Measurements from ENCODE around the gene FAM187B.
"Not testable (repeated sequence)": the region's sequence is repeated elsewhere in the genome, so short reads cannot be mapped to it uniquely, and the experiment has no call there.

FAM187B gene

DNA sequence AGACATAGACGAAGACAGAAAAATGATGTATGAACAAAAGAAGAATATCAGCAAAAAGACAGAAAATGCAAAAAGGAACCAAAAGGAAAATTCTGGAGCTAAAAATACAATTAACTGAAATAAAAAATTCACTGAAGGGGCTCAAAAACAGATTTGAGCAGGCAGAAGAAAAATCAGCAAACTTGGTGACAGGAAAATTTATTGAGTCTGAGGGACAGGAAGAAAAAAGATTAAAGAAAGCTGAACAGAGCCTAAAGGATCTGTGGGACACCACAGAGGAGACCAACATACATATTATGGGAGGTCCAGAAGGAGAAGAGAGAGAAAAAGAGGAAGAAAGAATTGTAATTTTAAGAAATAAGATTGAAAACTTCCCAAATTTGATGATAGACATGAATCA, 12.9 kb upstream of the FAM187B start:
- DNase-seq (ENCODE audit: low read depth): no peak
- no peak overlapping the region for H3K4me3 ChIP-seq (ENCODE audit: low read length)
- no peak for TF ChIP-seq CTCF (conservative IDR thresholded peaks at IDR 0.05; ENCODE audit: low read length)

DNA sequence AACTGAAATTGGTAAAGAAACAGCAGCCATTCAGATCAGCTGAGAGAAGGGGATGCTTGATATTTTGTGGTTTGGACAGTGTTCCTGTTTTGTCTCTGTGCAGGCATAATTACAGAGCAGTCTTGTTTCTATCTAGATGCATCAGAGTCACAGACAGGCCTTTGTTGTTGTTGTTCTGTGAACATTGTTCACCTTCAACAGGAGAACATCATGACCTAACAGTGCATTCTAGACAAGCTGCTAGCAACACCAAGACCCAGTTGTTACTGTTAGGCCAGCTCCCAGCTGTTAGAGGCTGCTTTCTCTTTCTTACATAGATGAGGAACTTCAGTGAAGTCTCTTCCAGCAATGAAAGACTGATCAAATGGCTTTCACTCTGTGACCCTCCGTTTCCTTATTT, 11.8 kb upstream of the FAM187B start:
- no peak for DNase-seq (ENCODE audit: low read depth)
- TF ChIP-seq CTCF (conservative IDR thresholded peaks at IDR 0.05; ENCODE audit: low read length): no peak

DNA sequence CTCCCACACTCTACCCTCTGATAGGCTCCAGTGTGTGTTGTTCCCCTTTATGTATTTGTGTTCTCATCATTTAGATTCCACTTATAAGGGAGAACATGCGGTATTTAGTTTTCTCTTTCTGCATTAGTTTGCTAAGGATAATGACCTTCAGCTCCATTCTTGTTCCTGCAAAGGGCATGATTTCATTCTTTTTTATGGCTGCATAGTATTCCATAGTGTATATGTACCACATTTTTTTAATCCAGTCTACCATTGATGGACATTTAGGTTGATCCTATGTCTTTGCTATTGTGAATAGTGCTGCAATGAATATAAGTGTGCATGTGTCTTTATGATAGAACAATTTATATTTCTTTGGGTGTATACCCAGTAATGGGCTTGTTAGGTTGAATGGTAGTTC, 11.1 kb upstream of the FAM187B start:
- not testable (repeated sequence) for H3K4me3 ChIP-seq (ENCODE audit: low read length); DNase-seq (ENCODE audit: low read depth)

More for the DNA sequence above, 11.8 kb upstream of the FAM187B start:
- no peak overlapping the region for H3K4me3 ChIP-seq (ENCODE audit: low read length)

DNA sequence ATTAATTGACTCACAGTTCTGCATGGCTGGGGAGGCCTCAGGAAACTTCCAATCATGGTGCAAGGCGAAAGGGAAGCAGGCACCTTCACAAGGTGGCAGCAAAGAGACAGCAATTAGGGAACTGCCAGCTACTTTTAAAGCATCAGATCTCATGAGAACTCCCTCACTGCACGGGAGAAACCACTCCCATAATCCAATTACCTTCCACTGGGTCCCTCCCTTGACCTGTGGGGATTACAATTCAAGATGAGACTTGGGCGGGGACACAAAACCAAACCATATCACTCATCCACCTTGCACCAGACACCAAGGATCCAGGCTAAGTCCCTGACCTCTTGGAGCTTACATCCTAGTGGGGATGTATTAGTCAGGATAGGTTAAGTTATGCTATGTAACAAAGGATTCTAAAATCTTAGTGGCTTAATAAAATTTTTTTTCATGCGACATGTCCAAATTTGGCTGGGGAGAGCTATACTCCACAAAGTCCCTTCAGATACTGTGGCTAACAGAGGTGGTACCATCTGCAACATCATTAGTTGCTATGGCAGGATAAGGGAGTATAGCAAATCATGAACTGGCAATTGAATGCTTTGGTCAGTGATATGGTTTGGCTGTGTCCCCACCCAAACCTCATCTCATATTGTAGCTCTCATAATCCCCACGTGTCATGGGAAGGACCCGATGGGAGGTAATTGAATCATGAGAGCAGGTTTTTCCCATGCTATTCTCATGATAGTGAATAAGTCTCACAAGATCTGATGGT, 8.3 kb upstream of the FAM187B start:
- 0 out of 2 replicates have a peak, but pooled peaks have one; percentile 9 for TF ChIP-seq CTCF (conservative IDR thresholded peaks at IDR 0.05; ENCODE audit: low read length)
- DNase-seq (ENCODE audit: low read depth): no peak
- H3K4me3 ChIP-seq (ENCODE audit: low read length): no peak overlapping the region

GRCh38 chr19:35232912-35233311, 4.4 kb upstream of the FAM187B start:
- TF ChIP-seq CTCF (conservative IDR thresholded peaks at IDR 0.05; ENCODE audit: low read length): no peak
- DNase-seq (ENCODE audit: low read depth): no peak
- H3K4me3 ChIP-seq (ENCODE audit: low read length): no peak overlapping the region

DNA sequence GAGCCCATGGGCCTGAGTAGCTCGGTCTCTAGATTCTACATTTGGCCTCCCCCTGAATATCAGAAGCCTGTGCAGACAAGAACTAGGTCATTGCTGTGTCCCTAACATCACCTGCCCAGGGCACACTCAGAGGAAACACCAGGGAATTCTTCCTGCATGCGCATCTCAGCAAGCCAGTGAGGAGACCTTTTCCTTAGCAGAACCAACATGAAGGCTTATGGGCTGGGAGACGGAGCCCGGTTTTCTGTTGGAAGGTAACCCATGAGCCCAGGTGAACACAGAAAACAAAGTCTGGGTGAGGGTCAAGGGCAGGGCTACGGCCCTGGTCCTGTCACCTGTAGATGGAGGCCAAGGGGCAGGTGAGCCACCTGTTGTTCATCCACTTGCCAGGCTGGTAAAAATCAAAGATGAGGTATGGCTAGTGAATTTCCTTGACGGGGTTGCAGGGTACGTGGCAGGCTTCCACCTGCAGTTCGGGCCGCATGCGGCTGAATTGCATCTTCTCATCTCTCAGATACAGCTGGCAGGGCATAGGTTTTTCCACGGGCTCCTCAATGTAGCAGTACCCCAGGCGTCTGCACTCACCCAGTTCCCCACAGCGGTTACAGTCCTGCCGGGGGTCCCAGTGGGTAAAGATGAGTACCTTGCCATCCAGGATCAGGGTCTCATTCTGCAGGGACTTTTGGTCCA, 3.6 kb upstream of the FAM187B start:
- no peak overlapping the region for H3K4me3 ChIP-seq (ENCODE audit: low read length)
- TF ChIP-seq CTCF (conservative IDR thresholded peaks at IDR 0.05; ENCODE audit: low read length): no peak
- no peak for DNase-seq (ENCODE audit: low read depth)

GRCh38 chr19:35229601-35230000, 1.1 kb upstream of the FAM187B start:
- H3K4me3 ChIP-seq (ENCODE audit: low read length): no peak overlapping the region
- DNase-seq (ENCODE audit: low read depth): no peak
- no peak for TF ChIP-seq CTCF (conservative IDR thresholded peaks at IDR 0.05; ENCODE audit: low read length)
